NCI-H82 (cell line): ENCODE measurements around the gene CLK4.

Experiments used
- DNase-seq: peaks from one replicate; lab custom pipeline; 2025; lab: John Stamatoyannopoulos, UW

The CLK4 gene

GRCh38 chr5:178626484-178627258 is at the start of gene CLK4:
Gene CLK4, minus strand, starts transcription at chr5:178627050. Its CDS starts 3,634 bp downstream, at chr5:178623416.
- peak; percentile 94 for DNase-seq

GRCh38 chr5:178675922-178676321 is 49.1 kb upstream of the CLK4 start:
- DNase-seq, result no peak

GRCh38 chr5:178674334-178674733 is 47.5 kb upstream of the CLK4 start:
- DNase-seq, result no peak

- peak; percentile 34 for DNase-seq
These were observed 47.0 kb upstream of the CLK4 start for GRCh38 chr5:178673801-178674295.

- DNase-seq, result no peak
These were observed 45.8 kb upstream of the CLK4 start for GRCh38 chr5:178672630-178673029.

- DNase-seq, result no peak
These were observed 44.8 kb upstream of the CLK4 start for GRCh38 chr5:178671602-178672144.

- DNase-seq, result no peak
These were observed 43.6 kb upstream of the CLK4 start for GRCh38 chr5:178670351-178670885.

- DNase-seq, result no peak
These were observed 41.7 kb upstream of the CLK4 start for GRCh38 chr5:178668579-178668978.

GRCh38 chr5:178667688-178668087 is 40.8 kb upstream of the CLK4 start:
- no peak for DNase-seq

- no peak for DNase-seq
These were observed 40.3 kb upstream of the CLK4 start for GRCh38 chr5:178667101-178667500.

- DNase-seq, result no peak
These were observed 37.3 kb upstream of the CLK4 start for GRCh38 chr5:178664141-178664540.

- DNase-seq, result no peak
These were observed 35.7 kb upstream of the CLK4 start for GRCh38 chr5:178662541-178662860.

GRCh38 chr5:178661836-178662540 is 35.1 kb upstream of the CLK4 start:
- no peak for DNase-seq

- no peak for DNase-seq
These were observed 24.4 kb upstream of the CLK4 start for GRCh38 chr5:178651046-178651810.

- no peak for DNase-seq
These were observed 23.4 kb upstream of the CLK4 start for GRCh38 chr5:178650214-178650613.

- DNase-seq, result no peak
These were observed 22.7 kb upstream of the CLK4 start for GRCh38 chr5:178649580-178649979.

GRCh38 chr5:178644826-178645545 is 18.1 kb upstream of the CLK4 start:
- DNase-seq, result no peak

- no peak for DNase-seq
These were observed 15.6 kb upstream of the CLK4 start for GRCh38 chr5:178642351-178642909.

- no peak for DNase-seq
These were observed 14.9 kb upstream of the CLK4 start for GRCh38 chr5:178641711-178642110.

GRCh38 chr5:178640331-178641045 is 13.6 kb upstream of the CLK4 start:
- DNase-seq, result no peak
